A549 treated with AZD2906 at 1 μM for 4 hours (cell line): ENCODE results near the gene GIGYF2. TPM values are rescaled to one million over a fixed set of nuclear protein-coding genes. Genes with fewer than 3 reads are reported as not detected.

ENCODE experiments used
- total RNA-seq: library from RNA; stranded (reverse); fragments of 200-300 nt; extraction: Qiagen RNA extraction; gene quantifications from 5 replicates; pipeline ENCODE4 v1.2.3, GENCODE V29; 2022

Gene GIGYF2
- 22.6 to 29.0 TPM (median 26.3 TPM) in 5 replicates for total RNA-seq

GRCh38 chr2:232697059-232697806, at the start of gene GIGYF2:
GIGYF2 (plus strand) TSS chr2:232697331; CDS start chr2:232735198, 37,867 bp downstream.

GRCh38 chr2:232776435-232776834, 79.3 kb downstream of the GIGYF2 start, which contains the start of gene KCNJ13:
KCNJ13 (minus strand) TSS chr2:232776565; CDS start chr2:232771362, 5,203 bp downstream.

GRCh38 chr2:232870018-232870765, 173.1 kb downstream of the GIGYF2 start, which contains the start of gene SNORC:
SNORC (plus strand) TSS chr2:232870264; CDS start chr2:232870342, 78 bp downstream.

Other genes with a start within 250 kb of the GIGYF2 start
- 0.05 TPM in 1 of 5 replicates, not detected in the others for gene ALPI, start 241.2 kb upstream of the GIGYF2 start, total RNA-seq
- 0.15 to 0.25 TPM (median 0.23 TPM) in 5 replicates for gene ECEL1, start 209.5 kb upstream of the GIGYF2 start, total RNA-seq
- 0.06 to 0.17 TPM (median 0.09 TPM) in 5 replicates for gene PRSS56, start 176.9 kb upstream of the GIGYF2 start, total RNA-seq
- gene CHRND, start 171.2 kb upstream of the GIGYF2 start, total RNA-seq = not detected in 5 replicates
- gene CHRNG, start 157.6 kb upstream of the GIGYF2 start, total RNA-seq = not detected in 5 replicates
- 3.9 to 4.6 TPM (median 4.3 TPM) in 5 replicates for gene TIGD1, start 146.8 kb upstream of the GIGYF2 start, total RNA-seq
- gene EIF4E2, start 146.6 kb upstream of the GIGYF2 start, total RNA-seq = 83.5 to 210 TPM (median 86.1 TPM) in 5 replicates
- 3.5 to 5.3 TPM (median 4.2 TPM) in 5 replicates for gene EFHD1, start 63.7 kb upstream of the GIGYF2 start, total RNA-seq
- not detected in 5 replicates for gene KCNJ13, start 79.2 kb downstream of the GIGYF2 start, total RNA-seq
- gene SNORC, start 172.9 kb downstream of the GIGYF2 start, total RNA-seq = 4.1 to 11.5 TPM (median 10.4 TPM) in 5 replicates